ENCODE results near the gene MAFF.
"Not testable (repeated sequence)": the region's sequence is repeated elsewhere in the genome, so short reads cannot be mapped to it uniquely, and the experiment has no call there.

Gene MAFF

DNA sequence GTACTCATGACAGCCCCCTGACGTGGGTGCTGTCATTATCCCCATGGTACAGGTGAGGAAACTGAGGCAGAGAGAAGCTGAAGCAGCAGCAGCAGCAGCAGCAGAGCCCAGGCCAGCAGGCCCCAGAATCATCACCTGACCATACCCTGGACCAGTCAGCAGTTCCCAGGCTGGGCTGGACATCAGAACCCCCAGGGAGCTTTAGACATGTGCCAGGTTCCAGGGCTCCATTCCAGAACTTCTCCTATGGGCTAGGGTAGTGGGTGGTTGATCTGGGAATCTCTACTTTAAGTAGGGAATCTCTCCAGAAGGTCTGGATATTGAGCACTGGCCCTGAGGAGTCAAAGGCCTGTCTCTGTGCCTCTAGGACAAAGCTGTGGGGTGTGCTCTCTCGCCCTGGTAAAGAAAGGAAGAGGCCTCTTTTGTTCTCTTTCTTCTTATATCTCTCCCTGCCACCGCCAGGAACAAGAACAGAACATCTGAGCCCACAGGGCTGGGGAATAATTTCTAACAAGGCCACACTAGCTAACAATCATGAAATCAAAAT lies 26.6 kb downstream of the MAFF start:
- no peak for DNase-seq

DNA sequence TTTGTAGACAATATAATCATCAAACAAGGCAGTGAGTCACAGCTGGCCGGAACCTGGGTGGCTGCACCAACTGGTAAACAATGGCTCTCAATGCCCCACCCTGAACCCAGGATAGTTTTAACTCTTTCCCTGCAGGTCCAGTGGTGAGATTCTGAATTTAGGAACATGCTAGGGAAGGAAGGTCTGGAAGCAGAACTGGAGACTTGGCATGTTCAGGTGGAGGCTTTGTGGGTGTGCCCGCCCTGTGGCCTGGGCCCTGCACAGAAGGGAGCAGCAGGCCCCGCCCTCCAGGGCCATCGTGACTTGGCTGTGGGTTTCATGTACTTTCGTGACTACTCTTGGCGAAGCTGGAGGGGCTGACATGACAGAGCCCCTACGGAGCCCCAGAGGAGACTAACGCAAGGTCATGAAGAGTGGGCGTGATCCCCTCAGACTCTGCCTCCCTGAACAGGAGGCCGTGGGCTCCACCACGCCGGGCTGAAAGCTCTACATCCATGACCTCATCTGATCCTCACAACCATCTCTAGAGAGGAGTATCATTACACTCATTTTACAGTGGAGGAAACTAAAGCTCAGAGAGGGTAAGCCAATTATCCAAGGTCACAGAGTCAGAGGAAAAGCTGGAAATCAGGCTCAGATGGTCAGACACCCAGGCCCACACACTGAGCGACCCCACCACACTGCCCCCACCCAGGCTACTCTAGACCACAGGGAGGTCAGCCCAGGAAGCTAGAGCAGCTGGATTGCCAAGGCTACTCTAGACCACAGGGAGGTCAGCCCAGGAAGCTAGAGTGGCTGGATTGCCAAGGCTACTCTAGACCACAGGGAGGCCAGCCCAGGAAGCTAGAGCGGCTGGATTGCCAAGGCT lies 27.3 kb downstream of the MAFF start:
- no peak for DNase-seq

DNA sequence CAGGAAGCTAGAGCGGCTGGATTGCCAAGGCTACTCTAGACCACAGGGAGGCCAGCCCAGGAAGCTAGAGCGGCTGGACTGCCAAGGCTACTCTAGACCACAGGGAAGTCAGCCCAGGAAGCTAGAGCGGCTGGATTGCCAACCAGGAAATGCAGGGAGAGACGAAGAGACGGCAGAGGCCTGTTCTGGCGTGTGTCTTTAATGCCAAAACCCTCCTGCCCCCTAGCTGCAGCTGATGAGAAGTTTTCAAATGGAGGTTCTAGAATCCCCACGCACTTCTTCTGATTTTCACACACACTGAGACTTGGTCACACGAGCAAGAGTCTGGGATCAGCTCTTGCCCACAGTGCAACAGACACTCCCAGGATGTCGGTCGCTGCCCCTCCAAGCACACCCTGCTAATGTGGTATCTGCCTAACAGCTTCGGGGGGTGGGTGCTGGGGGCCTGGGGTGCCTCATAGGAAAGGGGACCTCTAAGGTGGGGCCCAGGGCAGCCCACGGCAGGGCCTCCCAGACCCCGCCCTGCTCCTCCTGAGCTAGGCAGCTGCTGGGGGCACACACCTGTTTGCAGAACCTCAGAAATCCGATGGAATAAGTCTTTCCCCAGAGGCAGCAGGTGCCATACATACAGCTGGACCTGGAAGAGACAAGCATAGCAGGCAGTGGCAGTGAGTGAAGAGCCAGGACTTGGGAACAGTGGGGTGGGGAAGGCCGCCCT lies 28.5 kb downstream of the MAFF start:
- peak; percentile 55 to 56 for DNase-seq

DNA sequence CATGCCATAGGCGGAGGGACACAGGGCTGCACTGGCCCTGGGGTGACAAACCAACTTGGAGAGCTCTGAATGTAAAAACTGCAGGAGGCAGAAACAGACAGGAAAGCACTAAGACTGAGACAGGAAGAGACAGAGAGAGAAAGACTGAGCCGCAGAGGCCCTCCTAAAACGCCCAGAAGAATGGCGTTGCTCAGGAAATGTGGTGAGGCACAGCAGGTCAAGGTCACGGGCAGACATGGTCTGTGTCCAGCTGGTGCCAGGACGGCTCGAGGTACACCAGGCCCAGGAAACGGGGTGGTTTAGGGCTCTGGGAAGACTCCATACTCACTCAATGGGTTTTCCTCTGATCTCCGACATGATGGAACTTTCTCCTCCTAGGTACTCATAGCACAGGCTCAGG lies 29.1 kb downstream of the MAFF start:
- no peak for DNase-seq

DNA sequence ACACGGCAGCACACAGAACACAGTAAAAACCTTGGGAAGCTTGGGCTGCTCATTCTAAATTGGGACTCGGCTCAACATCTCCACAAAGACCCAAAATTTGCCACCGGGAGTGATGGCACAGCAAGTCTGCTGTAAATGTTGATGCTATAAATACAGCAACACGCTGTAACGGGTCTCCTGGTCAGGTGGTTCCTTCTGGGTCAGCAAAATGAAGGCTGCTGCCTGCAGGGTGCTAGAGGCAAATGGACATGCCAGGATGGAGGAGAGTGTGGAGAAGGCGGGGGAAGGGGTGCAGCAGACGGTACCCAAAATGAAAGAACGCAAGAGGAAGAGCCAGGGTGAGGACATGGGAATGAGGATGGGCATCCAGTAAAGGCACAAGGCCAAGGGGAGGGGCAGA lies 30.4 kb downstream of the MAFF start:
- no peak for DNase-seq

DNA sequence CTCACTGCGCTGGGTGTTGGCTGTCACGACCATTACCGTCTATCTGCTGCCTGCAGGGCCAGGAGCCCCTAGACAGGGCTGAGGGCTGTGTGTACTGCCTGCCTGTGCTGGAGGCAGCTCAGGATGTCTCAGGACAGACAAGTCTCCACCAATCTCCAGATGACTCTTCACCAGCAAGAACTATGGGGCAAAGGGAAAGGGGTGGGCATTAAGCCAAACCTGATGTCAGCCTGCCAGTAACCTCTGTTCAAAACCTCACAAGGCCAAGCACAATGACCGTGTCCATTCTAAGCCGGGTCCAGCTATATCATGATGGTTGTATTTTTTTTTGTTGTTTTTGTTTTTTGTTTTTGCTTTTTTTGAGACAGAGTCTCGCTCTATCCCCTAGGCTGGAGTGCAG lies 31.6 kb downstream of the MAFF start:
- DNase-seq, result no peak

DNA sequence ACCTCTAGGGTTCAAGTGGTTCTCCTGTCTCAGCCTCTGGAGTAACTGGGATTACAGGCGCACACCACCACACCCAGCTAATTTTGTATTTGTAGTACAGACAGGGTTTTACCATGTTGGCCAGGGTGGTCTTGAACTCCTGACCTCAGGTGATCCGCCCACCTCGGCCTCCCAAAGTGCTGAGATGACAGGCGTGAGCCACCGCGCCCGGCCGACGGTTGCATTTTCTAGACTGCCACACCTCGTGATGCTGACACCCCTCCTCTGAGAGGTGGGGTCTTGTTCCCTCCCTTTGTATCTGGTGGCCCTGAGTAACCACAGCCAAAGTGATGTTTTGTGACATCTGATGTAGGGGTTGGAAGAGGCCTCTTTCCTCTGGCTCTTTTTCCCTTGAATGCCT lies 32.1 kb downstream of the MAFF start:
- DNase-seq, result not testable (repeated sequence)

DNA sequence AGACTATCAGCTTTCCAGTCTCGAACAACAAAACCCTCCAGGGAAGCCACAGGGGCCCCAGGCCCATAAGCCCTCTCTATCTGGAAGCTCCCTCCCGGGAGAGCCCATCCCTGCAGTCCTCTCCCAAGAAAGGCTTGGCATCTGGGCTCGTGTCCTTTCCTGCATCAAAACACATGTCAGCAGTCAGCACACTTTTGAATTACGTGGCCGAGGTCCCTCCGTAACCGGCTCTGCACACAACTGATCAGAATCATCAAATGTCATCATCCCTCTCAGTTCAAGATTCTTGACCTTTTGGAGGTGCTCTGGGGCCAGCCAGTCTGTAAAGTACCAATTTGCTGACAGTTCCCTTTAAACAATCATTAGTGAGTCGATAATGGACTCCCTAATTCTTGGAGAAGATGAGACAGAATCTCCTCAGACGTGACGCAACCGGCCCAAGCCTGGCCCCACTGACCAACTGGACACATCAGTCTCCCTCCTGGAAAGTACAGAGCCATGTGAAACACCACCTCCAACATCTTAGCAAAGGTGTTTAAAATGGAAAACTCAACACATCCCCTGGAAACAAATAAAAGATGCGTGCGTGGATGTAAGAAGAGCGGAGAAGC lies 33.6 kb downstream of the MAFF start:
- DNase-seq, result no peak

DNA sequence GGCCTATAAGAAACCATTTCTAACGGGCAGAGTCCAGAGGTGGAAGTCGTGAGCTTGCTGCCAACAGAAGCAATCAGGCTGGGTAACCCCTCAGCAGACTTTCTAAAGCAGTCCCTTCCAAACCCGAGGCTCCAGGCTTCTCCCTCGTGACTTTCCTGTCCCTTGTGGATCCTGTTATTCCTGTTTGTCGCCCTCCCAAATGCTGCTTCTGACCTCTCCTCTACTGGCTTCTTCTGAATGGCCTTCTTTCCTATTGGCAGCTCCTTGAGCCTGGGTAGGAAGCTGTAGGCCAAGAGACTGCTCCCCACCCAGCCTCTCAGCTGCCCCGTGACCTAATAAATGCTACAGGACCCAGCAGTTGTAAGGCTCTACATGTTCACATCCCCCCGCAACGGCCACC lies 35.0 kb downstream of the MAFF start:
- DNase-seq, result no peak

DNA sequence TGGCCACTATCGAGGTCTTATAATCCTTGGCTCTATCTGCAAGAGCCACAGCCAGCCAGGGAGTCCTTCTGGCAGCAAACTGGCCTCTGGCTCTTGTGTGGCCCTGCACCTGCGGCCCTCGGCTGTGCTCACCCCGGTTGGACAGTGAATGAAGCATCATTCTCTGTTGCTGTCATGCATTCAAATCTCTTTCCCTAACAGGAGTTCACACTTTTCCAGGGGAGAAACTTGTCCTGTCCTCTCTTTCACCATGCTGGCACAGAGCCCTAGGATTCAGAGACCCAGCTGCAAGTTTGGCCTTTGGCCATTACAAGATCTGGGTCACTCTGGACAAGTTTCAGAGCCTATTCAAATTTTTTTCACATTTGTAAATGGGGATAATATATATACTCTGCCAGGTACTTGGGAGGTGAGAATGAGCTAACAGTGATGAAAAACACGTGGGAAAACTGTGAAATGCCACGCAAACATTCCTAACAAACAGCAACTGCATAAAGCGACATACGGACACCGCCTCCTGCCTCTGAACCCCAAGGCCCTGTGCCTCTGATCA lies 36.8 kb downstream of the MAFF start:
- no peak for DNase-seq

DNA sequence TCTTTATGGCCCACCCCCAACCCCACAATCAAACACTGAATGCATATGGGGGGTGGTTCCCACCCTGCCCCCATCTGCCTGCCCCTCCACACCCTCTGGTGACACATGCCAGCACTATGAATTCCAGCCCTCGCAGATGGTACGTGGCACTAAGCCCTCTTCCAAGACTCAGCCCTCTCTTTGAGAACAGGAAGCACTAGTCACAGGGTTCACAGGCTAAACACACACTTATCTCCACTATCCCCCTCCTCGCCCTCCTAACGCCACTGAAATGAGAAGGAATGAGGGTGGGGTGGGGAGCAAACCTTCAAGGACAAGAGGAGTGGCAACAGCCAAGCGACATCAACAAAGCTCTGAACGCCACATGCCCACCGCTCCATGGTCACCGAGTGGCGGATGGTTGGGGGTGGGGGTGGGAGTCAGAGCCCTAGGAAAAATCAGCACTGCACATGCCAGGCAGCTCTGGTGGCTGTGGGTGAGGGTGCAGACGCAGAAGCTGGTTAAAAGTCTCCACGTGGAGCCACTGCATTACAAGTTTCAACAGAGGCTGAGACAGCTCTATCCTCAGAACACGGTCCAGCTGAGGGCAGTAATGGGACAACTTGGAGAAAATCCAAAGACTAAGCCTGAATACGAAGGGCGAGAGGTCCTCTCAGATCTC lies 37.4 kb downstream of the MAFF start:
- DNase-seq, result no peak

DNA sequence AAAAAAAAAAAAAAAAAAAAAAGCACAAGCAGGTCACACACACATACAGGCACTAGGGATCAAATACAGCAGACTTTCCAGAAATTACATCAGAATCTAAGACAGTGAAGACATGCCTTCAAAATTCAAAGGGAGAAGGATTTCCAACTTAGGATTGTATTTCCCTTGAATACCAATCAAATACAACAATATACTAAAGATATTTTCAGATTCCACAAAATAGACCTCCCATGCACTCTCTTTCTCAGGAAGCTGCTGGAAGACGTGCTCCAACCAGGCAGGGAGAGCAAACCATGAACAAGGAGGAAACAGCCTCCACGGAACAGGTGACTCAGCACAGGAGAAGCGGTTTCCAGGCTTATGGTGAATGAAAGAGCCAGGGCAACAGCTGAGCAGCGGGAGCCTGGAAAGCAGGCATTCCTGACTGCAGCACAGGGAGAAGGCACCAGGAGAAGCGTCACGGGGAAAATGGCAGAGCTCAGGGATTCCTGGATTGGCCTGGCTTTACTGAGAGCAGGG lies 39.0 kb downstream of the MAFF start:
- no peak for DNase-seq

DNA sequence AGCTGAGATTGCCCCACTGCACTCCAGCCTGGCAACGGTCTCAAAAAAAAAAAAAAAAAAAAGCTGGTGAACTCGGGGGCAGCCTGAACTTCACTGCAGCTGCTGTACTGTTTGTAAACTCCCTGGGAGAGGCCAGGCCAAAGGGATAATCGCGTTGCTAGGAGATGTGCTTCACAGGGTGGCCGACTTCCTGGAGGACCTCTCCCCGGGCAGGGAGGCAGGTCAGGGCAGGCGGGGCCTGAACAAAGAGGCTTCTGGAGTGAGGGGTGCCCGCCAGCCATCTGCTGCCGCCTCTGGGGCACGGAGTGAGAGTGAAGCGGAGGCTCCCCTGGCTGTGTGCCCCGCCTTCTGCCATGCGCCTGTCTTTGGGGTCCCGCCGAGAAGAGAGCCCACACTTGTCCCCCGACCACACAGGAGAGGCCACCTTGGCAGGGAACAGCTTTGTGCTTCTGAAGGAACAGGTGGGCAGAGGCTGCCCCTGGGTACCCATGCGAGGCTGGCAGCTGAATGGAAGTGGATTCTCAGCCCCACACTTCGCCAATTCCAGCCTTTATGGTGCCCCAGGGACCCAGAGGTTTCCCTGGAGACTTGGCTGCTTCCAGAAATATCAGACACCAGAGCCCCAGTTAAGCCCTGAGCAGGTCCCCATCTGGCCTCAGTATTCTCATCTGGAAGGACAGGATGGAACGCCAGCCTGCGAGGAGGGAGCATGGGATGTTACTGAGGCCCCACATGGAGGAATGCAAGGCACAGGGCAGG lies 41.4 kb downstream of the MAFF start:
- no peak for DNase-seq

DNA sequence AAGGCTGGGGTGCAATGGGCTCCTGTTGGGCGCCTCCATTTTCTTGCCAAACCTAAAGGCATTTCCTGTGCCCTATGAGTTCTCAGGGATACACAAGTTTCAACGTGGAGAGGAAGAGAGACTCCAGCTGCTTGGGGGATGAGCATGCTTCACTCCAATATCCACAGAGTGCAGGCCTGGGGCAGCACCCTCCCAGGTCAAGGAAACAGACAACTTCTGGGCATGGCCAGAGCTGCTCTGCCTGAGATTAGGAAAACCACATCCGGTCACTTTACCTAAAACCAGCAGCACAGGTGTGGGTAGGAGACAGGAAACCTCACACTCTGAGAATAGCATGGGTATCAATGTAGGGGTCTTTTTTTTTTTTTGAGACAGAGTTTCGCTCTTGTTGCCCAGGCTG lies 42.3 kb downstream of the MAFF start:
- DNase-seq, result no peak

DNA sequence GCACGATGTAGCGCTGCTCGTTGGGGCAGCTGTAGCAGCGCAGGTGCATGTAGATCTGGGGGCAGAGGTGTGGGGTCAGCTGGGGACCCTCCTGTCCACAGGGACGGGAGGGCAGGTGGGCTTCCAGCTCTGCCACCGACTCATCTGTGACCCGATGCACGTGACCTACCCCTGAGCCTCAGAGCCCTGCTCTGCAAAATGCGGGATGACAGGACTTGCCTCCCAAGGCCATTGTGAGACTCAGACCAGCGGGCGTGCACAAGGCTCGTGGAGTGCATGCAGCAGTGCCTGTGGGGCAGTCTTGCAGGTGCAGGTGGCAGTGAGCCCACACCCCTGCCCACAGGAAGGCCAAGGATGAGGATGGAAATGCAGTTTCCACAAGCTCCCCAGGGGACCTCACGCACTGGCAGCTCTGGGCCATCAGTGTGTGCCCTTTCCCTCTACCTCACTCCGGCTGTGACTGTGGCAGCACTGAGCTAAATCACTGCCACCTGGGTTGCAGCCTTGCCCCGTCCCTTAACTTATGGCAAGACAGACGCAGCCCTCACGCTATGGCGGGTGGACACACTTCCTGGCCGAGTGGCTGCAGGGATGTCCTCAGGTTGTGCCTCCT lies 44.4 kb downstream of the MAFF start:
- no peak for DNase-seq

DNA sequence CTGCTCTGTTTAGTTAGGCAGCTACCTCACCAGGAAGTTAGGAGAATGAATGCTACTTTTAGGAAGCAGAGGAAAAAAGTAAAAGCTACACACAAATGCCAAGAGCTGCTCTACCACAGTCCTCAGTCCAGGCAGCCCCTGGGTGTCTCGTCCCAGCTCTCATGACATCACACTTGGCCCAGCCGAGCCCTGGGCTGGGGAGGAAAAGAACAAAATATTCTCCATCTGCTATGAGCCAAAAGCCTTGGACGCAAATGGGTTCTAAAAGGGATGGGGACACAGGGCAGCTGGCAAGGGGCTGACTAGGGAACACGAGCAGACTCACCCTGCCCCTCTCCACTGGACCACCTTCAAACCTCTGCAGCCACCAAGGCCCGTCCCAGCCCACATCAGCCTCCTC lies 44.9 kb downstream of the MAFF start:
- DNase-seq, result no peak

DNA sequence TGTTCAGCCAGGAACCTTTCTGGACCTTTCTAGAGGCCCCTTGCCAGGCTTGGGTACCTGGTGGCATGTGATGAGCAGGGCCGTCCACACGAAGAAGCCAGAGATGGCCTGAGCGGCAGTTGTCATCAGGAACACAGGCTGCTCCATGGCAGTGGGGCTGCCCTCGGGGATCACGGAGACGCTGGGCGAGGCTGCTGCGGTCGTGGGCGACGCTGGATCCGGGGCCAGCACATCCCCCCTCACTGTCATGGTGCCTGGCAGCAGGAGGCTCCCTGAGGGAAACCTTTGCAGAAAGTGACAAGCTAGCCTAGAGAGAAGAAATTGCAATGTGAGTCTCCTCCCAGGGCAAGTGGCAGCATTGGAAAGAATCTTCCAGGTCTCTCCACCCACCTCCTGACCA lies 45.9 kb downstream of the MAFF start:
- no peak for DNase-seq

DNA sequence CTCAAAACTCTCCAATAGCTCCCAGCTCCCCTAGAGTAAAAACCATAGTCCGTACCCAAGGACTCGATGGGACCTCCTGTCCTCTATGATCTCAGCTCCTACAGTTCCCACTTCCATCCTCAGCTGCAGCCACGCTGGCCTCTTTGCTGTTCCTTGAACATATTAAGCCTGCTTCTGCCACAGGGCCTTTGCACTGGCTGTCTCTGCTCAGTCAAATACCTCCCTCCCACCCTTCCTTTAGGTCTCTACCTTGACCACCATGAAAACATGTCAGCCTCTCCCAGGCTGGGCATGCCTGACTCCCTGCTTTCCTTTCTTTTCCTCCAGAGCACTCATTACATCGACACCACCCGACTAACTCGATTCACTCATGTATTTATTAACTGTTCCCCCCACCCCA lies 46.5 kb downstream of the MAFF start:
- DNase-seq, result no peak

DNA sequence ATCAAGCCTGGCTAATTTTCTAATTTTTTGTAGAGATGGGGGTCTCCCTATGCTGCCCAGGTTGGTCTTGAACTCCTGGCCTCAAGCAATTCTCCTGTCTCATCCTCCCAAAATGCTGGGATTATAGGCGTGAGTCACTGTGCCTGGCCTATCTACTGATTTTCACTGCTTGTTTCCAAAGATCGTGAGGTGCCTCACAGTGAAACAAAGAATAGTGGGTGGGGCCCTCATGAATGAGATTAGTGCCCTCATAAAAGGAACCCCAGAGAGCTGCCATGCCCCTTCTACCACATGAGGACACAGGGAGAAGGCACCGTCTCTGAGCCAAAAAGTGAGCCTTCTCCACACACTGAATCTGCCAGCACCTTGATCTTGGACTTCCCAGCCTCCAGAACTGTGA lies 47.5 kb downstream of the MAFF start:
- DNase-seq, result no peak

DNA sequence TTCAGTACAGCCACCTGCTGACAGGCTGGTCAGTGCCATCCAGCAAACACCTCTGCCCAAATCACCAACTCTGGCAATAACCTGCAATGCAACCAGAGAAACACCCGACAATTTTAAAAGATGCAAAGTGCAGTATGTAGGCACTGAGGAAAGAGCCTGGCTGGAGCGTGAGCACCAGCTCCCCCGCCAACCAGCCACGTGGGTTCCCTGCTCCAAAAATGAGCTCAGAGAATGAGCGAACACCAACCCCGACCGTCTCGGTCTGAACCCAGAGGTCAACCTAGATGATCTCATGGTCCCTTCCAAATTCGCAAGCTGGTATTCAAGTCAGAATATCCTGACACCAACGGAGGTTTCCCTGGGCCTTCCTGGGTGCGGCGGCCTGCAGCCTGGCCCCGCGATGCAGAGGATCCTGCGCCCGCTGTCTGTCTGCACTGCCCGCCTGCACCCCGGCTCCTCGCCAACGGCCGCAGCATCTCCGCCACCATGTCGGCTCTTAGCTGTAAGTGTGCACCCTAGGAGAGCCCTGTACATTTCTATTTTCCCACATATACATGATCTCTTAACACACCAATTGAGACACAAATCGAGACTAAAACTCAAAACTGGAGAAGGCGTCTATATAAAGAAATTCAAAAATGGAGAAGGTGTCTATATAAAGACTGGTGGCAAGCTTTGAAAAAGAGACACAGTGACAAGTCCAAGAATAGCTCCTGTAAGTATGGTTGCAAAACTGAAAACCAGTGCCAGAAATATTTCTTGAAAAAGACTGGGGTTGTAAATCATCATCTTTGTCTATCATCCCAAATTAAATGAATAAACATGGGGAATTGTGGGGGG lies 48.2 kb downstream of the MAFF start:
- DNase-seq, result no peak

All from CD4-positive, alpha-beta T cell treated with Interleukin-1 beta for 1 hour (primary cell).